ENCODE measurements around the gene THADA.

GRCh38 chr2:43595603-43596412, at the start of gene THADA:
- TF ChIP-seq, protein P1, sequence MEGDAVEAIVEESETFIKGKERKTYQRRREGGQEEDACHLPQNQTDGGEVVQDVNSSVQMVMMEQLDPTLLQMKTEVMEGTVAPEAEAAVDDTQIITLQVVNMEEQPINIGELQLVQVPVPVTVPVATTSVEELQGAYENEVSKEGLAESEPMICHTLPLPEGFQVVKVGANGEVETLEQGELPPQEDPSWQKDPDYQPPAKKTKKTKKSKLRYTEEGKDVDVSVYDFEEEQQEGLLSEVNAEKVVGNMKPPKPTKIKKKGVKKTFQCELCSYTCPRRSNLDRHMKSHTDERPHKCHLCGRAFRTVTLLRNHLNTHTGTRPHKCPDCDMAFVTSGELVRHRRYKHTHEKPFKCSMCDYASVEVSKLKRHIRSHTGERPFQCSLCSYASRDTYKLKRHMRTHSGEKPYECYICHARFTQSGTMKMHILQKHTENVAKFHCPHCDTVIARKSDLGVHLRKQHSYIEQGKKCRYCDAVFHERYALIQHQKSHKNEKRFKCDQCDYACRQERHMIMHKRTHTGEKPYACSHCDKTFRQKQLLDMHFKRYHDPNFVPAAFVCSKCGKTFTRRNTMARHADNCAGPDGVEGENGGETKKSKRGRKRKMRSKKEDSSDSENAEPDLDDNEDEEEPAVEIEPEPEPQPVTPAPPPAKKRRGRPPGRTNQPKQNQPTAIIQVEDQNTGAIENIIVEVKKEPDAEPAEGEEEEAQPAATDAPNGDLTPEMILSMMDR (optimal IDR thresholded peaks at IDR 0.05 in 1 of 3, IDR thresholded peaks at IDR 0.05 in 1 of 3, conservative IDR thresholded peaks at IDR 0.05 in 1 of 3; ENCODE audit: extremely low read depth in 1 of 3, insufficient read depth in 2 of 3, low read length in 3 of 3) = no peak
- TF ChIP-seq EZH2 (IDR thresholded peaks at IDR 0.05; ENCODE audit: low read length) = no peak

All from keratinocyte (primary cell).